ENCODE measurements around the gene ENTPD3. TPM values are rescaled to one million over a fixed set of nuclear protein-coding genes. Genes with fewer than 3 reads are reported as not detected.

Gene ENTPD3
- total and polyA plus RNA-seq, 2 of the 8 experiments (the other 6 are each of a cell fraction or from before 2014, with no cell fraction given), result 0.60 to 1.0 TPM

GRCh38 chr3:40340541-40341170 is 46.3 kb upstream of the ENTPD3 start:
- Histone ChIP-seq H2BK20ac (ENCODE audit: low read length) (no peak overlapping the region), H4K91ac (replicated peaks; ENCODE audit: insufficient read length, low read length) (no peak overlapping the region), H4K5ac (ENCODE audit: insufficient read length, low read depth, low read length) (no peak overlapping the region), H3K9me3 (ENCODE audit: insufficient read depth in 2 of 2, low read depth in 1 of 2, low read length in 1 of 2) (no peaks in the 10 kb centered on the region), H3K27ac (ENCODE audit: low read depth, low read length) (no peak overlapping the region), H2BK5ac (ENCODE audit: low read depth, low read length) (no peak overlapping the region), H3K4me1 (replicated peaks in 1 of 4; ENCODE audit: control insufficient read depth in 3 of 4, insufficient read depth in 4 of 4, low read length in 3 of 4) (no peaks in the 10 kb centered on the region), H2BK15ac (ENCODE audit: low read length) (no peak overlapping the region), H3K79me1 (ENCODE audit: low read depth, low read length) (no peaks in the 10 kb centered on the region), H3K36me3 (ENCODE audit: control insufficient read depth in 2 of 4, insufficient read depth in 4 of 4, low read length in 3 of 4) (no peaks in the 10 kb centered on the region), H3K14ac (ENCODE audit: insufficient read length) (no peak overlapping the region), H3K4ac (replicated peaks; ENCODE audit: insufficient read length, low read depth, low read length) (no peak overlapping the region), H3K27me3 (replicated peaks in 1 of 4; ENCODE audit: control insufficient read depth in 3 of 4, extremely low read depth in 1 of 4, insufficient read depth in 3 of 4, low read length in 3 of 4) (no peaks in the 10 kb centered on the region), H3K23ac (ENCODE audit: insufficient read length) (no peak overlapping the region), H2AFZ (ENCODE audit: low read length) (no peak overlapping the region), H4K8ac (ENCODE audit: extremely low read depth, insufficient read depth, low read length) (no peak overlapping the region), H3K4me3 (ENCODE audit: extremely low read depth in 1 of 4, insufficient read depth in 2 of 4, low read depth in 3 of 4, low read length in 4 of 4) (no peak overlapping the region), H2AK5ac (ENCODE audit: low read depth, low read length) (no peak overlapping the region), H4K20me1 (replicated peaks in 1 of 2; ENCODE audit: control insufficient read depth in 1 of 2, insufficient read depth in 2 of 2, low read length in 2 of 2) (no peaks in the 10 kb centered on the region), H3K18ac (ENCODE audit: extremely low read depth, low read length) (no peak overlapping the region), H3K56ac (replicated peaks; ENCODE audit: insufficient read length, low read depth, low read length) (no peak overlapping the region), H3K9ac (replicated peaks in 1 of 4; ENCODE audit: extremely low read depth in 1 of 4, low read depth in 3 of 4, low read length in 3 of 4) (no peak overlapping the region), H2BK12ac (ENCODE audit: low read depth, low read length) (no peak overlapping the region), H3K23me2 (ENCODE audit: low read depth, low read length) (no peaks in the 10 kb centered on the region), H3K79me2 (ENCODE audit: control insufficient read depth in 1 of 2, insufficient read depth in 2 of 2, low read length in 2 of 2) (no peaks in the 10 kb centered on the region), H2BK120ac (replicated peaks; ENCODE audit: low read depth, low read length) (no peak overlapping the region), H3K4me2 (ENCODE audit: insufficient read depth in 1 of 2, low read depth in 2 of 2, low read length in 2 of 2) (no peak overlapping the region)
- DNase-seq (ENCODE audit: low read depth in 1 of 2, low spot score in 2 of 2) (no peak), FAIRE-seq (no peak)
- POLR2A ChIA-PET (ENCODE audit: partially characterized antibody), result interaction anchor here (0.8 to 1.1 kb wide), 2 partner anchors 28 to 116 kb away, joined by 3 read pairs; partner anchors contain the start of gene RPL14
- CTCF ChIA-PET (ENCODE audit: partially characterized antibody), result interaction anchor here (0.6 to 2.1 kb wide), 7 partner anchors 12 to 236 kb away, joined by 3 to 6 read pairs (median 3); no protein-coding TSS in a partner anchor
- WGBS, 2 experiments (ENCODE audit: extremely low coverage in 1 of 2, insufficient coverage in 1 of 2, insufficient read length in 1 of 2, insufficient replicate concordance in 2 of 2, low coverage in 1 of 2, low lambda C conversion rate in 2 of 2, missing lambda C conversion rate in 1 of 2), result 91% methylated on average over 1 of the region's 1 CpG; no CpG with 5 or more reads in 1 of the 2 experiments
- TF ChIP-seq SIN3A (conservative IDR thresholded peaks at IDR 0.05 in 1 of 2, IDR thresholded peaks at IDR 0.05 in 1 of 2; ENCODE audit: low read depth in 1 of 2, low read length in 2 of 2) (no peak), BACH1 (IDR thresholded peaks at IDR 0.05; ENCODE audit: low read length) (no peak), ATF2 (IDR thresholded peaks at IDR 0.05; ENCODE audit: low read length) (no peak), SAP30 (IDR thresholded peaks at IDR 0.05; ENCODE audit: insufficient read depth, insufficient replicate concordance, low read length) (no peak), MAX (IDR thresholded peaks at IDR 0.05) (no peak), GABPA (IDR thresholded peaks at IDR 0.05; ENCODE audit: borderline replicate concordance, insufficient read depth, low read length) (no peak), POLR2A (IDR thresholded peaks at IDR 0.05; ENCODE audit: control extremely low read depth in 1 of 2, low read depth in 2 of 2, low read length in 2 of 2) (no peak)
